ENCODE data around the gene SRMS. TPM values are rescaled to one million over a fixed set of nuclear protein-coding genes. Genes with fewer than 3 reads are reported as not detected.

The SRMS gene, protein sequence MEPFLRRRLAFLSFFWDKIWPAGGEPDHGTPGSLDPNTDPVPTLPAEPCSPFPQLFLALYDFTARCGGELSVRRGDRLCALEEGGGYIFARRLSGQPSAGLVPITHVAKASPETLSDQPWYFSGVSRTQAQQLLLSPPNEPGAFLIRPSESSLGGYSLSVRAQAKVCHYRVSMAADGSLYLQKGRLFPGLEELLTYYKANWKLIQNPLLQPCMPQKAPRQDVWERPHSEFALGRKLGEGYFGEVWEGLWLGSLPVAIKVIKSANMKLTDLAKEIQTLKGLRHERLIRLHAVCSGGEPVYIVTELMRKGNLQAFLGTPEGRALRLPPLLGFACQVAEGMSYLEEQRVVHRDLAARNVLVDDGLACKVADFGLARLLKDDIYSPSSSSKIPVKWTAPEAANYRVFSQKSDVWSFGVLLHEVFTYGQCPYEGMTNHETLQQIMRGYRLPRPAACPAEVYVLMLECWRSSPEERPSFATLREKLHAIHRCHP
- total RNA-seq: not detected

- ATAC-seq (ENCODE audit: low FRiP score) (no peak), DNase-seq (ENCODE audit: low spot score) (no peak)
- TF ChIP-seq, protein P1, sequence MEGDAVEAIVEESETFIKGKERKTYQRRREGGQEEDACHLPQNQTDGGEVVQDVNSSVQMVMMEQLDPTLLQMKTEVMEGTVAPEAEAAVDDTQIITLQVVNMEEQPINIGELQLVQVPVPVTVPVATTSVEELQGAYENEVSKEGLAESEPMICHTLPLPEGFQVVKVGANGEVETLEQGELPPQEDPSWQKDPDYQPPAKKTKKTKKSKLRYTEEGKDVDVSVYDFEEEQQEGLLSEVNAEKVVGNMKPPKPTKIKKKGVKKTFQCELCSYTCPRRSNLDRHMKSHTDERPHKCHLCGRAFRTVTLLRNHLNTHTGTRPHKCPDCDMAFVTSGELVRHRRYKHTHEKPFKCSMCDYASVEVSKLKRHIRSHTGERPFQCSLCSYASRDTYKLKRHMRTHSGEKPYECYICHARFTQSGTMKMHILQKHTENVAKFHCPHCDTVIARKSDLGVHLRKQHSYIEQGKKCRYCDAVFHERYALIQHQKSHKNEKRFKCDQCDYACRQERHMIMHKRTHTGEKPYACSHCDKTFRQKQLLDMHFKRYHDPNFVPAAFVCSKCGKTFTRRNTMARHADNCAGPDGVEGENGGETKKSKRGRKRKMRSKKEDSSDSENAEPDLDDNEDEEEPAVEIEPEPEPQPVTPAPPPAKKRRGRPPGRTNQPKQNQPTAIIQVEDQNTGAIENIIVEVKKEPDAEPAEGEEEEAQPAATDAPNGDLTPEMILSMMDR (IDR thresholded peaks at IDR 0.05): no peak
Observed at GRCh38 chr20:63547725-63548480, at the start of gene SRMS. SRMS (minus strand) TSS chr20:63547749; CDS start chr20:63547463, 286 bp downstream.

DNA sequence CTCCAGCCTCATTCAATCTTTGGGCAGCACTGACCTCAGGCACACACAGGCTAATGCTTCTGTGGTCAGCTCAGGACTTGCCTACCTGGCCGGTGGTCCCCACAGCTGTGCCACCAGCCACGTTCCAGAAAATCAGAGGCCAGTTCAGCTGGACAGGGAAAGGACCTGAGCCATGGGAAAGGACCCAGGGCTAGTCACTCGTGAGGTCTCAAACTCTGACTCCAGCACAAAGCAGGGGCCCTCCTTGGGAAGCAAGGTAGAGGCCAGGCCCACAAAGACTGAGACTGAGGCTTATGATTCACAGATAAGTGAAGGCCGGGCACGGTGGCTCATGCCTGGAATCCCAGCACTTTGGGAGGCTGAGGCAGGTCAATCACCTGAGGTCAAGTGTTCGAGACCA is 48.9 kb upstream of the SRMS start:
- TF ChIP-seq, protein P1 (IDR thresholded peaks at IDR 0.05): no peak
- no peak for DNase-seq (ENCODE audit: low spot score)
- ATAC-seq (ENCODE audit: low FRiP score): no peak

DNA sequence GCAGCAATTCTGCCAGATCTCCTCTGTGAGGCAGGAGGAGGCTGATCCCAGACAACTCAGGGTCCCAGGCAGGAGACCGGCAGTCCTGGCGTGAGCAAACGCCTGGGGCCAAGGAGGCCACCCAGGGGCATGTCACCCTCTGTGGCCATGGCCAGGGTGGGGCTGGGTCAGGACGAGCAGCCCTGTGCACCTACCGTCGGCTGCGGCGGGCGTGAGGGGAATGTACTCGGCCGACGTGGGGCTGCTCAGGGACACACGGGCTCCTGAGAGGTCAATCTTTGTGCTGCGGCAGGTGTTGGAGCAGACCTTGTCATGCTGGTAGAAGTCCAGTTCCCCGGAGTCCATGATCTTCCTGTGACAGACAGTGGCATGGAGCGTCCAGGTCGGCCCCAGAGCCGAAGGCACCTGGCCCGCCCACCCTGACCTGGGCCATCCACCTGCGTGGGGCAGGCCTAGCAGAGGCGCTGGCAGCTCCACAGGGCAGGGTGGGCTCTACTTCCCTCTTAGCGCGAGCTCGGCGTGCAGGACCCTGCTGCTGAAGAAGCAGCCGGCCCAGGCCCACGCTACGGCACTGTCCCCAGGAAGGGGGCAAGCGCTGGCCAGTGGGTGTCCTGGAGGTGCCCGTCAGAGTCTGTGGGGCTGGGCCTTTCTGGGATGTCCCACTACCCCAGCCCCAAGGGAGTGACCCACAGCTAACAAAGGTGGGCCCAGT is 48.0 kb upstream of the SRMS start:
- DNase-seq (ENCODE audit: low spot score) (no peak), ATAC-seq (ENCODE audit: low FRiP score) (no peak)
- TF ChIP-seq, protein P1 (IDR thresholded peaks at IDR 0.05): no peak

GRCh38 chr20:63594043-63594561 is 46.6 kb upstream of the SRMS start:
- TF ChIP-seq, protein P1 (IDR thresholded peaks at IDR 0.05): no peak
- DNase-seq (ENCODE audit: low spot score) (no peak), ATAC-seq (ENCODE audit: low FRiP score) (no peak)

- TF ChIP-seq, protein P1 (IDR thresholded peaks at IDR 0.05): no peak
- ATAC-seq (ENCODE audit: low FRiP score): no peak
Observed at GRCh38 chr20:63592661-63593060, 45.1 kb upstream of the SRMS start.

GRCh38 chr20:63591786-63592355 is 44.3 kb upstream of the SRMS start:
- TF ChIP-seq, protein P1 (IDR thresholded peaks at IDR 0.05): no peak
- DNase-seq (ENCODE audit: low spot score) (no peak), ATAC-seq (ENCODE audit: low FRiP score) (no peak)

More at GRCh38 chr20:63592661-63593060, 45.1 kb upstream of the SRMS start:
- no peak for DNase-seq (ENCODE audit: low spot score)

All from omental fat pad (tissue), 4 donors.